Loucy (cell line): ENCODE results near the gene HOXC11.

Source experiments
- H2AFZ ChIP-seq: fragments of 200-600 bp; sonication (generic); 2 replicates; pipeline ENCODE4 v1.6.0; 2016; ENCODE audit warnings: antibody characterized with exemption, mild to moderate bottlenecking, low read length, moderate library complexity
- H3F3A ChIP-seq: fragments of 200-600 bp; 2 replicates; pipeline ENCODE4 v1.6.0; 2016; ENCODE audit warnings: antibody characterized with exemption, low read depth, mild to moderate bottlenecking
- H3K27me3 ChIP-seq: fragments of 200-600 bp; sonication (generic); 2 replicates; pipeline ENCODE4 v1.6.1; 2014; ENCODE audit warnings: low read length, mild to moderate bottlenecking; ENCODE audit not compliant: insufficient read depth, poor library complexity, severe bottlenecking
- H3K36me3 ChIP-seq: fragments of 200-600 bp; sonication (generic); 2 replicates; pipeline ENCODE4 v1.6.1; 2016; ENCODE audit warnings: low read length; ENCODE audit not compliant: insufficient read depth
- H3K4me1 ChIP-seq: fragments of 200-600 bp; sonication (generic); 2 replicates; pipeline ENCODE4 v1.5.1; 2014; ENCODE audit warnings: low read length, mild to moderate bottlenecking; ENCODE audit not compliant: insufficient read depth, poor library complexity, severe bottlenecking
- H3K4me2 ChIP-seq: fragments of 200-600 bp; sonication (generic); 2 replicates; pipeline ENCODE4 v1.6.0; 2014; ENCODE audit warnings: antibody characterized with exemption, low read length, low read depth, mild to moderate bottlenecking; ENCODE audit not compliant: poor library complexity, severe bottlenecking
- H3K4me3 ChIP-seq: fragments of 200-600 bp; sonication (generic); 2 replicates; pipeline ENCODE4 v1.5.1; 2014; ENCODE audit warnings: low read length, mild to moderate bottlenecking, mixed read lengths; ENCODE audit not compliant: poor library complexity, severe bottlenecking
- H3K79me2 ChIP-seq: fragments of 200-600 bp; sonication (generic); 2 replicates; pipeline ENCODE4 v1.6.1; 2014; ENCODE audit warnings: low read length; ENCODE audit not compliant: insufficient read depth
- H3K9ac ChIP-seq: fragments of 200-600 bp; sonication (generic); 2 replicates; pipeline ENCODE4 v1.6.0; 2014; ENCODE audit warnings: mild to moderate bottlenecking, low read depth, low read length, moderate library complexity; ENCODE audit not compliant: poor library complexity, severe bottlenecking
- H3K9me2 ChIP-seq: fragments of 200-600 bp; sonication (generic); replicated peaks from 2 replicates; pipeline ENCODE4 v1.6.1; 2016; ENCODE audit warnings: low read depth, low read length, mixed read lengths
- H3K9me3 ChIP-seq: fragments of 200-600 bp; sonication (generic); 2 replicates; pipeline ENCODE4 v1.6.1; 2014; ENCODE audit warnings: mild to moderate bottlenecking, antibody characterized with exemption, low read length, low read depth; ENCODE audit not compliant: insufficient read depth
- H4K20me1 ChIP-seq: fragments of 200-600 bp; sonication (generic); 2 replicates; pipeline ENCODE4 v1.6.0; 2014; ENCODE audit warnings: antibody characterized with exemption, low read length, mild to moderate bottlenecking; ENCODE audit not compliant: insufficient read depth, poor library complexity, severe bottlenecking
- EZH2phosphoT487 ChIP-seq: fragments of 200-600 bp; IDR thresholded peaks from 2 replicates; pipeline ENCODE4 v1.6.1; 2018; ENCODE audit warnings: antibody characterized with exemption, mild to moderate bottlenecking, moderate library complexity, borderline replicate concordance
- TF ChIP-seq, protein P1 (sequence below): fragments of 200-600 bp; sonication (generic); conservative IDR thresholded peaks from 2 replicates; pipeline ENCODE4 v1.5.1; 2014; ENCODE audit warnings: mild to moderate bottlenecking, antibody characterized with exemption, low read length

The HOXC11 gene

GRCh38 chr12:53988541-53989226 is 15.8 kb downstream of the HOXC11 start:
- Histone ChIP-seq H3K4me2 (peak overlapping the region; percentile 98), H3K79me2 (peaks cover 30% of the 10 kb centered on the region; the same call in 1 of the 2 replicates), H3K27me3 (no peaks in the 10 kb centered on the region), H3K9ac (peak overlapping the region; percentile 74), H3F3A (no peaks in the 10 kb centered on the region), H2AFZ (peak overlapping the region; percentile 73), H3K9me2 (no peaks in the 10 kb centered on the region), H3K4me1 (peaks cover 55% of the 10 kb centered on the region), H3K9me3 (no peaks in the 10 kb centered on the region), H3K36me3 (no peaks in the 10 kb centered on the region), H4K20me1 (no peaks in the 10 kb centered on the region), H3K4me3 (peak overlapping the region; percentile 84)
- no peak for TF ChIP-seq EZH2phosphoT487
- TF ChIP-seq, protein P1, sequence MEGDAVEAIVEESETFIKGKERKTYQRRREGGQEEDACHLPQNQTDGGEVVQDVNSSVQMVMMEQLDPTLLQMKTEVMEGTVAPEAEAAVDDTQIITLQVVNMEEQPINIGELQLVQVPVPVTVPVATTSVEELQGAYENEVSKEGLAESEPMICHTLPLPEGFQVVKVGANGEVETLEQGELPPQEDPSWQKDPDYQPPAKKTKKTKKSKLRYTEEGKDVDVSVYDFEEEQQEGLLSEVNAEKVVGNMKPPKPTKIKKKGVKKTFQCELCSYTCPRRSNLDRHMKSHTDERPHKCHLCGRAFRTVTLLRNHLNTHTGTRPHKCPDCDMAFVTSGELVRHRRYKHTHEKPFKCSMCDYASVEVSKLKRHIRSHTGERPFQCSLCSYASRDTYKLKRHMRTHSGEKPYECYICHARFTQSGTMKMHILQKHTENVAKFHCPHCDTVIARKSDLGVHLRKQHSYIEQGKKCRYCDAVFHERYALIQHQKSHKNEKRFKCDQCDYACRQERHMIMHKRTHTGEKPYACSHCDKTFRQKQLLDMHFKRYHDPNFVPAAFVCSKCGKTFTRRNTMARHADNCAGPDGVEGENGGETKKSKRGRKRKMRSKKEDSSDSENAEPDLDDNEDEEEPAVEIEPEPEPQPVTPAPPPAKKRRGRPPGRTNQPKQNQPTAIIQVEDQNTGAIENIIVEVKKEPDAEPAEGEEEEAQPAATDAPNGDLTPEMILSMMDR = no peak

- H3K36me3 ChIP-seq = no peaks in the 10 kb centered on the region
- TF ChIP-seq, protein P1 = peak; percentile 80
- TF ChIP-seq EZH2phosphoT487 = no peak
- H3K4me3 ChIP-seq = peak overlapping the region; percentile 84
- H4K20me1 ChIP-seq = no peaks in the 10 kb centered on the region
- H3K4me2 ChIP-seq = peak overlapping the region; percentile 98
- H3K9me2 ChIP-seq = no peaks in the 10 kb centered on the region
- H3K27me3 ChIP-seq = no peaks in the 10 kb centered on the region
- peaks cover 55% of the 10 kb centered on the region for H3K4me1 ChIP-seq
- H3K79me2 ChIP-seq = peaks cover 31% of the 10 kb centered on the region
- H3K9ac ChIP-seq = peak overlapping the region; percentile 74
- peak overlapping the region; percentile 73 for H2AFZ ChIP-seq
- no peaks in the 10 kb centered on the region for H3K9me3 ChIP-seq
- H3F3A ChIP-seq = no peaks in the 10 kb centered on the region
These were observed 16.5 kb downstream of the HOXC11 start for GRCh38 chr12:53989227-53990113.

- no peaks in the 10 kb centered on the region for H3K9me3 ChIP-seq
- no peaks in the 10 kb centered on the region for H3K9me2 ChIP-seq
- H2AFZ ChIP-seq = no peak overlapping the region
- no peaks in the 10 kb centered on the region for H3K36me3 ChIP-seq
- H3K9ac ChIP-seq = peak overlapping the region; percentile 74
- TF ChIP-seq, protein P1 = no peak
- TF ChIP-seq EZH2phosphoT487 = no peak
- H3K79me2 ChIP-seq = peaks cover 36% of the 10 kb centered on the region
- H3K4me3 ChIP-seq = peak overlapping the region; percentile 84
- no peaks in the 10 kb centered on the region for H4K20me1 ChIP-seq
- H3K4me2 ChIP-seq = peak overlapping the region; percentile 98
- H3K4me1 ChIP-seq = peaks cover 58% of the 10 kb centered on the region
- no peaks in the 10 kb centered on the region for H3F3A ChIP-seq
- H3K27me3 ChIP-seq = no peaks in the 10 kb centered on the region
These were observed 17.6 kb downstream of the HOXC11 start for GRCh38 chr12:53990311-53991076.
